Islet of Langerhans (tissue), 1 donor: Measurements from ENCODE around the gene OR8D2.
A peak's percentile ranks its signal among the peaks of the same experiment; 100 is the strongest.
"Not testable (repeated sequence)": the region's sequence is repeated elsewhere in the genome, so short reads cannot be mapped to it uniquely, and the experiment has no call there.

ENCODE experiments used
- FAIRE-seq: peaks from one replicate; lab custom pipeline; 2011; peaks lifted over from hg19 to GRCh38; lab: Jason Lieb, UNC

The OR8D2 gene

DNA sequence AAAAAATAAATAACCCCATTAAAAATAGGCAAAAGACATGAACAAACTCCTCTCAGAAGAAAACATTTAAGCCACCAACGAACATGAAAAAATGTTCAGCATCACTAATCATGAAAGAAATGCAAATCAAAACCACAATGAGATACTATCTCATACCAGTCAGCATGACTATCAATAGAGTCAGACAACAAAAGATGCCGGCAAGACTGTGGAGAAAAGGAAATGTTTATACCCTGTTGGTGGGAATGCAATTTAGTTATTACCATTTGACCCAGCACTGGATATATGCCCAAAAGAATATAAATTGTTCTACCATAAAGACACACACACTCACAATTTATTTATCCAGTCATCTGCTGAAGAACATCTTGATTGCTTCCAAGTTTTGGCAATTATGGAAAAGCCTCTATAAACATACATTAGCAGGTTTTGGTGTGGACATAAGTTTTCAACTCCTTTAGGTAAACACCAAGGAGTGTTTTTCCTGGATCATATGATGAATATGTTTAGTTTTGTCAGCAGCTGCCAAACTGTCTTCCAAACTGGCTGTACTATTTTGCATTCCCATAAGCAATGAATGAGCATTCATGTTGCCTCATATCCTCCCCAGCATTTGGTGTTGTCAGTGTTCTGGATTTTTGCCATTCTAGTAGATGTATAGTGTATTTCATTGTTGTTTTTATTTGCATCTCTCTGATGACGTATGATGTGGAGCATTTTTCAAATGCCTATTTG lies 34.2 kb downstream of the OR8D2 start:
- FAIRE-seq: no peak

- no peak for FAIRE-seq
Observed at GRCh38 chr11:124278261-124278660, 41.7 kb downstream of the OR8D2 start.

DNA sequence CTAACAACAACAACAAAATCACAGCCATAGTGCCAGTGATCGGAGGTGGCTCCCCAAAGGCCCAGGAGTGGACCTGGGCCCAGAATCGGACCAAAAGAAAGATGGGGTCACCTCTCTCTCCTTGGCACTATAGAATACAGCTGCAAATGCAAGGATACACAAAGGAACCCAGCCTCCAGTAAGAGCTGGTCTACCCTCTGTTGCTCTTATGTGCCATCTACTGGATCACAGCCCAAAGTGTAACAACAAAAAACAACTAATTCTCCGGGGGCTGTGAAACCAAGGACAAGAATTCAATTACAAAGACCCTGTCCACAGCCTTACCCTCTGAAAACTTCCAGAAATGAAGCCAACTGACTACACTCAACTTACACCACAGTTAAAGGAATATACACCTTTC lies 42.2 kb downstream of the OR8D2 start:
- peak; percentile 56 for FAIRE-seq

- no peak for FAIRE-seq
Observed at GRCh38 chr11:124277207-124277606, 42.8 kb downstream of the OR8D2 start.

DNA sequence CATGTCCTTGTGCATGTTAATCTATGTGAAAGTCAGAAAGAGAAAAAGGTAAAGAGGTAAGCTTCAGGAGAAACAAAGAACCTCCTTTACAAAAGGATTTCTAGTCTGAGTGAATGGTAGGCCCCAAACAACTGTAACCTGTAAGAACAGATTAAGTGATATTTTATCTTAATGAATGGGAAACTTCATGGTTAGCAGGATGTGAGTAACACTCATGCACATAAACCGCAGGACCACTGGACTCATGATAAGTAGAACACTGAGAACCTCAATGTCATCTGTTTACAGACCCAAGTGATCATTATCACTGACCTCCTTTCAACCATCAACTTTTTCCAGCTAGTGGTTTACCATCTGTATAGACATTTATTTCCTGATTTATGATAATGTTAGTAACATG lies 43.9 kb downstream of the OR8D2 start:
- peak; percentile 74 for FAIRE-seq

DNA sequence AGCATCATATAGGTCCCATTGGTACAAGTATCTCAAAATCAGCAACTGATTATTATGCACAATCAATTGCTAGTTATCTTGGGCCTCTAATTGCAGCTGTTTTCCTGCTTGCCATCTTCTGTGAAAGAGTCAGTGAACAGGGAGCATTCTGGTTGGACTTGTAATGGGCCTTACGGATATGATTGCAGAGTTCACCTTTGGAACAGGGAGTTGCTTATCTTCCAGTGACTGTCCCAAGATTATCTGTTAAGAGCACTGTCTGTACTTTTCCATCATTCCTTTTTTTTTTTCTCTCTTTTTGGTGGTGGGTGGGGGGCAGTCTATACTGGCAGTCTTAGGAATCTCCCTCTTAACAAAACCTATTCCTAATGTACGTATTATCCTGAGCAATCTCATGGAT lies 46.0 kb downstream of the OR8D2 start:
- FAIRE-seq: no peak

- FAIRE-seq: not testable (repeated sequence)
Observed at GRCh38 chr11:124270886-124271285, 49.1 kb downstream of the OR8D2 start.
